ENCODE measurements around the gene INPP4A. TPM values are rescaled to one million over a fixed set of nuclear protein-coding genes. Genes with fewer than 3 reads are reported as not detected.

INPP4A gene
- total and polyA plus RNA-seq, 9 of the 15 experiments (the other 6 are each of a cell fraction or from before 2014, with no cell fraction given), result 1.8 to 15.7 (median 8.3) TPM

- Histone ChIP-seq H3K79me2 (ENCODE audit: control insufficient read depth, insufficient read depth, low read length) (no peaks in the 10 kb centered on the region), H3K4me1 (replicated peaks in 1 of 2; ENCODE audit: control insufficient read depth in 2 of 2, insufficient read depth in 2 of 2, low read length in 2 of 2) (peaks cover 0 to 9% of the 10 kb centered on the region in 2 experiments; a peak in 2 of 5 replicates), H3K36me3 (ENCODE audit: control insufficient read depth, insufficient read depth, low read length) (no peaks in the 10 kb centered on the region), H3K27me3 (ENCODE audit: control insufficient read depth in 2 of 2, insufficient read depth in 2 of 2, low read length in 2 of 2) (no peaks in the 10 kb centered on the region), H3K27ac (ENCODE audit: extremely low read depth, low read depth, low read length) (no peak overlapping the region), H3K9me1 (ENCODE audit: control insufficient read depth, insufficient read depth, low read length) (no peaks in the 10 kb centered on the region), H3K4me2 (ENCODE audit: insufficient read depth, low read length) (no peak overlapping the region), H4K20me1 (replicated peaks; ENCODE audit: control insufficient read depth, insufficient read depth, low read length) (no peaks in the 10 kb centered on the region), H3K9me3 (replicated peaks; ENCODE audit: control insufficient read depth, insufficient read depth, low read depth, low read length) (peaks cover 3% of the 10 kb centered on the region), H3K9ac (ENCODE audit: insufficient read depth in 1 of 2, low read depth in 2 of 2, low read length in 2 of 2) (no peak overlapping the region), H2AFZ (ENCODE audit: low read depth, low read length) (no peak overlapping the region), H3K4me3 (no peak overlapping the region)
- DNase-seq (ENCODE audit: extremely low read depth in 1 of 4, low spot score in 3 of 4), result no peak
- intact Hi-C loops (cut with micrococcal nuclease) (no loop called here), in situ Hi-C loops (cut with MboI) (no loop called here)
- POLR2A ChIA-PET, result no interaction called here
- TF ChIP-seq ZNF316 (IDR thresholded peaks at IDR 0.05) (peak; percentile 17; the same call in 1 of the 2 replicates), ZBTB11 (CRISPR knock-in tag; IDR thresholded peaks at IDR 0.05) (no peak), ARID3A (IDR thresholded peaks at IDR 0.05; ENCODE audit: borderline replicate concordance, low read depth, low read length) (no peak), THRAP3 (IDR thresholded peaks at IDR 0.05; ENCODE audit: borderline replicate concordance) (no peak), DMBX1 (CRISPR knock-in tag; IDR thresholded peaks at IDR 0.05; ENCODE audit: borderline replicate concordance) (no peak), ELF4 (CRISPR knock-in tag; IDR thresholded peaks at IDR 0.05) (no peak), KDM2B (CRISPR knock-in tag; IDR thresholded peaks at IDR 0.05) (no peak), SAFB2 (IDR thresholded peaks at IDR 0.05; ENCODE audit: borderline replicate concordance, low read depth, low read length, severe bottlenecking) (no peak)
- ATAC-seq, result no peak
- BruUV-seq (replicated peaks), result no TSS peak
- WGBS (ENCODE audit: insufficient coverage, low coverage, missing lambda C conversion rate), result 44% methylated on average over 1 of the region's 1 CpG
- CTCF ChIA-PET (ENCODE audit: low intra/inter-chr PET ratio), result no interaction called here
- FAIRE-seq, result no peak
Observed at GRCh38 chr2:98438190-98439133, 6.2 kb upstream of the INPP4A start.
